Eye (tissue), 1 donor: ENCODE data around the gene MUC5AC.
"Not testable (repeated sequence)": the region's sequence is repeated elsewhere in the genome, so short reads cannot be mapped to it uniquely, and the experiment has no call there.

Source experiments
- DNase-seq: peaks from one replicate; pipeline ENCODE4 v3.0.0-alpha.2; 2015

MUC5AC gene

DNA sequence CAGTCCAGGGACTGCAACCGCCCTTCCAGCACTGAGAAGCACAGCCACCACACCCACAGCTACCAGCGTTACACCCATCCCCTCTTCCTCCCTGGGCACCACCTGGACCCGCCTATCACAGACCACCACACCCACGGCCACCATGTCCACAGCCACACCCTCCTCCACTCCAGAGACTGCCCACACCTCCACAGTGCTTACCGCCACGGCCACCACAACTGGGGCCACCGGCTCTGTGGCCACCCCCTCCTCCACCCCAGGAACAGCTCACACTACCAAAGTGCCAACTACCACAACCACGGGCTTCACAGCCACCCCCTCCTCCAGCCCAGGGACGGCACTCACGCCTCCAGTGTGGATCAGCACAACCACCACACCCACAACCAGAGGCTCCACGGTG is 85.0 kb downstream of the MUC5AC start:
- DNase-seq = not testable (repeated sequence)

DNA sequence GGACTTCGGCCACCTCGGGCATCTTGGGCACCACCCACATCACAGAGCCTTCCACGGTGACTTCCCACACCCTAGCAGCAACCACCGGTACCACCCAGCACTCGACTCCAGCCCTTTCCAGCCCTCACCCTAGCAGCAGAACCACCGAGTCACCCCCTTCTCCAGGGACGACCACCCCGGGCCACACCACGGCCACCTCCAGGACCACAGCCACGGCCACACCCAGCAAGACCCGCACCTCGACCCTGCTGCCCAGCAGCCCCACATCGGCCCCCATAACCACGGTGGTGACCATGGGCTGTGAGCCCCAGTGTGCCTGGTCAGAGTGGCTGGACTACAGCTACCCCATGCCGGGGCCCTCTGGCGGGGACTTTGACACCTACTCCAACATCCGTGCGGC is 85.8 kb downstream of the MUC5AC start:
- not testable (repeated sequence) for DNase-seq

GRCh38 chr11:1244557-1244956 is 86.8 kb downstream of the MUC5AC start:
- not testable (repeated sequence) for DNase-seq

DNA sequence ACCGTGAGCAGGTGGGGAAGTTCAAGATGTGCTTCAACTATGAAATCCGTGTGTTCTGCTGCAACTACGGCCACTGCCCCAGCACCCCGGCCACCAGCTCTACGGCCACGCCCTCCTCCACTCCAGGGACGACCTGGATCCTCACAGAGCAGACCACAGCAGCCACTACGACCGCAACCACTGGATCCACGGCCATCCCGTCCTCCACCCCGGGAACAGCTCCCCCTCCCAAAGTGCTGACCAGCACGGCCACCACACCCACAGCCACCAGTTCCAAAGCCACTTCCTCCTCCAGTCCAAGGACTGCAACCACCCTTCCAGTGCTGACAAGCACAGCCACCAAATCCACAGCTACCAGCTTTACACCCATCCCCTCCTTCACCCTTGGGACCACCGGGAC is 88.0 kb downstream of the MUC5AC start:
- not testable (repeated sequence) for DNase-seq

GRCh38 chr11:1246301-1246700 is 88.5 kb downstream of the MUC5AC start:
- DNase-seq = not testable (repeated sequence)

- not testable (repeated sequence) for DNase-seq
These were observed 89.3 kb downstream of the MUC5AC start for GRCh38 chr11:1247026-1247425.

DNA sequence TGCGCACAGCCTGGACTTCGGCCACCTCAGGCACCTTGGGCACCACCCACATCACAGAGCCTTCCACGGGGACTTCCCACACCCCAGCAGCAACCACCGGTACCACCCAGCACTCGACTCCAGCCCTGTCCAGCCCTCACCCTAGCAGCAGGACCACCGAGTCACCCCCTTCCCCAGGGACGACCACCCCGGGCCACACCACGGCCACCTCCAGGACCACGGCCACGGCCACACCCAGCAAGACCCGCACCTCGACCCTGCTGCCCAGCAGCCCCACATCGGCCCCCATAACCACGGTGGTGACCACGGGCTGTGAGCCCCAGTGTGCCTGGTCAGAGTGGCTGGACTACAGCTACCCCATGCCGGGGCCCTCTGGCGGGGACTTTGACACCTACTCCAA is 91.2 kb downstream of the MUC5AC start:
- not testable (repeated sequence) for DNase-seq

GRCh38 chr11:1250411-1250810 is 92.7 kb downstream of the MUC5AC start:
- not testable (repeated sequence) for DNase-seq
